NCI-H2029 (cell line): Measurements from ENCODE around the gene R3HDM4.
"Not testable (repeated sequence)": the region's sequence is repeated elsewhere in the genome, so short reads cannot be mapped to it uniquely, and the experiment has no call there.

Experiments used
- DNase-seq: peaks from one replicate; lab custom pipeline; 2025; lab: John Stamatoyannopoulos, UW

The R3HDM4 gene

DNA sequence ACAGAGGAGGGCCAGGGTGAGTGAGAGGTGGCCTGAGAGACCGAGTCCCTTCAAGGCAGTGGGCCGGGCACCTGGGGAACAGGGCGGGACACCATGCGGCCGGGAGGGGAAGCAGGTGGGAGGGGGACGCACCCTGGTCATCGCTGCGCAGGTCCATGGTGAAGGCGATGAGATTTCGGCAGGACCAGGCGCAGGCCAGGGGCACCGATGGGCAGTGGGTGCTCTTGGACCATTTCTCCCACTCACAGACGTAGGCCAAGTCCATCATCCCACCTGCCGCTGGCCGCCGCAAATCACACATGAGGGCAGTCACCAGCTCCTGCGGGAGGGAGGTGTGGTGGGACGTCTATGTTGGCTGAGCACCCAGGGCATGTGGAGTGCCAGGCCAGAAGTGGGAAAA, 22.2 kb downstream of the R3HDM4 start:
- no peak for DNase-seq

DNA sequence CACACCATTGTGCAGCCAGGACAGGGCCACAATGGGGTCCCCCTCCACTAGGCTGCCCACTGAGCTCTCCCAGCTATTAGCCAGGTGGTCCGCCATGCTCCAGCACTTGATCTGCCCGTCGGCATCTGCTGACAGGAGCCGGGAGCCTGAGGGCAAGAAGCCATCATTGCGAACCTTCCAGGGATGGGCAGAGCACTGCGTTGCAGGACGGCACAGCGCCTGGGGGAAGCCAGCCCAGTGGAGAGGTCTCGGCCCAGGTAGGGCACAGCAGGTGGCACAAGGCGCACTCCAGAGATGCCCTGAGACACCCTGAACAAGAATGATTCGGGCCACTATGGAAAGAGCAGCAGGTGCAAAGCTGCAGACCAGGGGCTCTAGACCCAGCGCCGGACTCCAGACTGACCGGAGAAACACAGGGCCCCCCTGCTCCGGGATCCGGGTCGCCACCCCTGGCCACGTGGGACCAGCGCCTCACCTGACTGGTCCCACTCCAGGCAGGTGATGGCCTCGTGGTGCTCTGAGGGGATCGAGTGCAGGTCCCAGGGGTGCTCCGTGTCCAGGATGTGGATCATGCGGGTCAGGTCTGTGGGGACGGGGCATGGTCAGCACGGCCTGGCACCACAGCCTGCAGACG, 23.2 kb downstream of the R3HDM4 start:
- DNase-seq = no peak

DNA sequence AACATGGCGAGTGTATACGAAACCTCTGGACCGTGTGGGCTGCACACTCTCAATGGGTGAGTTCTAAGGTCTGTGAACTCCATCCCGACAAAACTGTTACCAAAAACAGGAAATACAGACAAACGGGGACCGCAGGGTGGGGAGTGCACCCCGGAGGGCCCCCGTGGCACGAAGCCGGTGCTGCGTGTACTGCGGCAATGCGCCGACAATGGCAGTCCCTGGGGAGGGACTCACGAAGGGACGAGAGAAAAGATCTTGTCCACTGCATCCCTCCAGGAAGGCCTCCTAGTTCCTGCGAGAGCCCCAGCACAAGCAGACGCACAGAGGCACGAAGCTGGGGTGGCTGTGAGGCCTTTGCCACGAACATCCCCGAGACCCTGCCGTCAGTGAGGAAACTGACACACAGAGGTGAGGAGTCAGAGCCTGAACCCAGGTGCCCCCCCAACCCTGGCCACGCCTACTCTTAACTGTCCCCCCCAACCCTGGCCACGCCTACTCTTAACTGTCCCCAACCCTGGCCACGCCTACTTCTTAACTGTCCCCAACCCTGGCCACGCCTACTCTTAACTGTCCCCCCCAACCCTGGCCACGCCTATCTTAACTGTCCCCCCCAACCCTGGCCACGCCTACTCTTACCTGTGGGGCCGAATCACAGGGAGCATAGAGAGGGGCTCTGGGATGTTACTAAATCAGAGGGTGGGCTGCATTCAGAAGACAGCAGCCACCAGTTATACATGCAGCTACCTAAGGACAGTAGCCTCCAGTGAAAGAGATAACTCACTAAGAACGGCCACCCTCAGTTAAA, 24.2 kb downstream of the R3HDM4 start:
- no peak for DNase-seq

DNA sequence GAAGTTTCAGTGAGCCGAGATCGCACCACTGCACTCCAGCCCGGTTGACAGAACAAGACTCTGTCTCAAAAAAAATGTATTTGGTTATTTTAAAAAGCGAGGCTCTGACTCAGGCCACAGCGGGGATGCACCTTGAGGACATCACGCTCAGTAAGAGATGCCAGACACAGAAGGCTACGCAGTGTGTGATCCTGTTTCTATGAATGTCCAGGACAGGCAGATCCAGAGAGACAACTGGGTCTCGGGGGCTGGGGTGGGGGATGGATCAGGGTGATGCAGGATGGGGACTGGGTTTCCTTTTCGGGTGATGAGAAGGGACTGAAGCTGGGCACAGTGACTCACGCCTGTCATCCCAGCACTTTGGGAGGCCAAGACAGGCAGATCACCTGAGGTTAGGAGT, 25.4 kb downstream of the R3HDM4 start:
- DNase-seq = no peak

DNA sequence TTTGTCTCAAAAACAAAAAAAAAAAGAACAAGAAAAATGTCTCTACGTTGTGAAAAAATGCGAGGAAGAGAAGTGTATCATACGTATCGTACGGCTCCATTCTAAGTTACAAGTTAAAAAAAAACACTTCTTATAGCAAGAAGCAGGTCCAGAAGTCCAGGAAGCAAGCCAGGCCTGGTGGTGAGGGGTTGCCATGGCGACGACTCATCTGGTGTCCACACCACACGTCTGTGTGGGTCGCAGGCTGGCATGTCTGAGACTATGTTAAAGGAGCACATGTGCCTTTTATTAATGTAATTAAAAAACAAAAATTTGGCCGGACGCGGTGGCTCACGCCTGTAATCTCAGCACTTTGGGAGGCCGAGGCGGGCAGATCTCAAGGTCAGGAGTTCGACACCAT, 25.9 kb downstream of the R3HDM4 start:
- DNase-seq = no peak

DNA sequence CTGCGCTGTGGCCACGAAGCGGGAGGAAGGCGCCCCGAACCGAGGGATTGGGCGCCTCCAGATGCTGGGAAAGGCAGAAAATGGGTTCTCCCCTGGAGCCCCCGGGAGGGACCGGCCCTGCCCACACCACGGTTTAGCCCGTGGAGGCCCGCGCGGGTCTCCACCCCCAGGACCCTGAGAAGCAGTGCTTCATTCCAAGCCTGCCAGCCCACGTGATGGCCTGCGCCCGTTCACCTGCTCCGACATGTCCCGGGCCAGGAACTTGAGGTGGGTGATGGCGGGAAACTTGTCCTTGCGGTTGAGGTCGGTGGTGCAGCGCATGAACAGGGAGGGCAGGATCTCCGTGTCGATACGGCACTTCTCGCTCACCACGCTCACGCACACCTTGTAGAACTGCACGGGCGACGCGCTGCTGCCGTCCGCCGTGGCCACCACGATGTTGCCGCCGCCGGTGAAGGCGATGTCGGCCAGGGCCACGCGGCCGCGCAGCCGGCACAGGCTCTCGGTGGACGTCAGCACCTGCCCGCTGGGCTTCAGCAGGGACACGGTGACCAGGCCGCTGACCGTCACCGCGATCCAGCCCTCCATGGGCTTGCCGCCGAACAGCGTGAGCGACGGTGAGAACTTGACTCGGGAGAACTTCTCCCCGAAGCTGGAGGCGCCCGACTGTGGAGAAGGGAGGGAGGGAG, 27.3 kb downstream of the R3HDM4 start:
- DNase-seq = no peak

DNA sequence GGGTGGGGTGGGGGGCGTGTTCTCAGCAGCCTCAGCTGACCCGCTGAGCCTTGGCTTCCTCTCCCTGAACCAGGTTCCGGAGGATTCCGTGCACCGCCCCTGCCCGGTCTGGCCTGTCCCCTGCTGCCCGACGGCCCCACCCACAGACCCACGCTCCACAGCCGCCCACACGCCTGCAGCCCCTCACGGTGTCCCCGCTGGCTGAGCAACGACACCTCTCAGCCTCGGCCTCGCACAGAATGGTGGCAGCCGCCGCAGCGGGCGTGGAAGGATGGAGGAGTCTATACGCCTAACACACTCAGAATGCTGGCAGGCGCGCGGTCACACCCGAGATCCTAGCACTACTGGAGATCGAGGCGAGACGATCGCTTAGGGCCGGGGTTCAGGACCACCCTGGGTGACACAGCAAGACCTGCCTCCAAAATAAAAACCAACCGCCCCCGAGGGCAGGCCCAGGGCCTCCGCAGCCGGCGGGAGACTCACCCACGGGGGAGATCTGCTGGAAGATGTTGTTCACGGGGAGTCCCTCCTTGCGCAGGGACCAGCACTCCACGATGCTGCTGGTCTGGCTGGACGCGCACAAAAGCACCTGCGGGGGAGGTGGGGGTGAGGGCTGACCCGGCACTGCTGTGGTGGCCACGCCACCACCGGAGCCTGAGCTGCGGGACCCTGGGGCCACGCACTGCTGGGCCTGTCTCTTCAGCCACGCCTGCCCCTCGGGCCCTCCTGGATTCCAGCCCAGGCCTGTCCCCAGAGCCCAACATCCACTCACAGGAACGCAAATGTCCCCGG, 28.4 kb downstream of the R3HDM4 start:
- DNase-seq = no peak

DNA sequence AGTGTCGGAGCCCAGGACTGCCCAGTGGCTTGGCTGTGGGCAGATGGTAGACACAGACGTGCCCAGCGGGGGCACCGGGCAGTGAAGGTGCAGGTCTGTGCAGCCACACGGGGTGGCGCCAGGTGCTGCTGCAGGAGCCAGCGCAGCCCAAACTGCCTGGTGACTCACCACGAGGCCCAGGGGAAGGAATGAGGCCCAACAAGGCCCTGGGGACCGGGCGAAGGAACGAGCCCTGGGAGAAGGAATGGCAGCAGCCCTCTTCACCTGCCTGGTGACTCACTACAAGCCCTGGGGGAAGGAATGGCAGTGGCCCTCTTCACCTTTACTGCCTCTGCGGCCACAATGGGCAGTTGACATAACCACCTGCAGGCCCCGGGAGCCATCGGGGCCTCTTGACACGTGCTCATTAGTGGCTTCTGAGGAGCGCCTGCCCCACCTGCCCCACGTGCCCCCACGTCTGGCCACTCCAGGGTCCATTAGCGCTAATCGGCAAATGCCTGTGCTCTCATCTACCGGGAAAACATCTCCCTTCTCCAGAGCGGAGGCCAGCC, 29.3 kb downstream of the R3HDM4 start:
- DNase-seq = no peak

DNA sequence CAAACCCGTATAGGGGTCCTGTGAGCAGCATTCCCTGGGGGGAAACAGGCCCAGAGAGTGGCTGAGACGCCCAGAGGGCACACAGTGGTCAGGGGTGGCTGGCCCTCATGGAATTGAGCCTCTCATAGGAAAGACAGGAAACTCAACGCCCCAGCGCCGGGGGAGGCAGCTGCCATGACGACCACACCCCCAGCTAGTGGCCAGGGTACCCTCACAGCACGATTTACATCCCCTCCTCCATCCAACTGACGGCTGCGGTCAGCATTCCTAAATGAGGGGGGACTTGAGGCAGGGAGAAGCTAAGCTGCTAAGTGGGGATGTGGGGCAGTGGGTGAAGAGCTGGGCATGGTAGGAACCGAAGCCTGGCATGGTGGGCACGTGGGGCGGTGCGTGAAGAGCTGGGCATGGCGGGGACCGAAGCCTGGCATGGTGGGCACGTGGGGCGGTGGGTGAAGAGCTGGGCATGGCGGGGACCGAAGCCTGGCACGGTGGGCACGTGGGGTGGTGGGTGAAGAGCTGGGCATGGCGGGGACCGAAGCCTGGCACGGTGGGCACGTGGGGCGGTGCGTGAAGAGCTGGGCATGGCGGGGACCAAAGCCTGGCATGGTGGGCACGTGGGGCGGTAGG, 30.0 kb downstream of the R3HDM4 start:
- DNase-seq = no peak

DNA sequence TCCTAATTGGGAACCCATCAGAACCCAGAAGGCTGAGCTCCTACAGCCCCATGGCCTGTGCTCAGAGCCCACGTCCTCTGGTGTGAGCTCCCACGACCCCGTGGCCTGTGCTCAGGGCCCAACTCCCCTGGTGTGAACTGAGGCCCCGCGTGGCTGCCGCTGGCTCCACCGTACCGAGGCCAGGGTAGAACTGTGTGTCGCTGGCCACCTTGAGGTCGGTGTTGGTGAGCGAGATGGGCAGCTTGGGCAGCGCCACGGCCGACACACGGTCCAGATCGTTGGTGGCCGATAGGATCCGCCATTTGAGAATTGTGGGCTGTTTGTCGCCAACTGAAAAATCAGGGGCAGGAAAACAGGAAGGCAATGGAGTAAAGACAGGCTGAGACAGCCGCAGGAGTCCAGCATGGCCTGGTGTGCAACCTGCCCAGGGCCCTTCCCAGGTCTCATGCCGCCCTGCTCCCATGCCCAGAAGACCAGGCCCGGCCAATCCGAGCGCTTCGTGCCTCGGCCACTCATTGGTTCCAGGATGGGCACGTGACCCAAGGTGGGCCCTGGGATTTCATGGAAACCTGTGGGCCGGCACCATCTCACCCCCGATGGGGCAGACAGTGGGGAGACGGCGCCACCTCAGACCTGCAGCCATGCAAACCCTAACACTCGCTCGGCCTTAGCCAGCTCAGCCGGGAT, 31.5 kb downstream of the R3HDM4 start:
- DNase-seq = no peak

DNA sequence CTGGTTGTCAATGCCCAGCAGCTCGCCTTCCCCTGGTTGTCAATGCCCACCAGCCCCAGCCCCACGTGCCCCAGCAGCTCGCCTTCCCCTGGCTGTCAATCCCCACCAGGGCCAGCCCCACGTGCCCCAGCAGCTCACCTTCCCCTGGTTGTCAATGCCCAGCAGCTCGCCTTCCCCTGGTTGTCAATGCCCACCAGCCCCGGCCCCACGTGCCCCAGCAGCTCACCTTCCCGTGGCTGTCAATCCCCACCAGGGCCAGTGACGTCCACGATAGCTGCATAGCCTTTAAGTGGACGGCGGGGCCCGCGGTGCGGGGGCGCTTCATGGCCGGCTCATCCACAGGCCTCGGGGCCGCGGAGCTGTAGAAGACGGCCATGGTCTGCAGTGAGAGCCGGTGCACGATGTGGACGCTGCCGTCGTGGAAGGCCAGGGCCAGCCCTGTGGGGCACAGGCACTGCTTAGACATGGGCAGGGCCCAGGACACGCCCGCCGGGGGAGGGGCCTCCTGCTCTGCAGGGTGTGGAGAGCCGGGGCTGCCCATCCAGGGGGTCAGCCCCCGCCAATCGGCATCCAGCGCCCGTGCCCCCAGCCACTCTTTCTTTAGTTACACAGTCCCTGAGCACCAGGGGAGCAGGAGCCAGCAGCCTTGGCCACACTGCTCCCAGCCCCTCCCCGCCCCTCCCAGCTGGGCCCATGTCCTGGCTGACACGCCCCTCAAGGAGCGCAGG, 33.1 kb downstream of the R3HDM4 start:
- no peak for DNase-seq

DNA sequence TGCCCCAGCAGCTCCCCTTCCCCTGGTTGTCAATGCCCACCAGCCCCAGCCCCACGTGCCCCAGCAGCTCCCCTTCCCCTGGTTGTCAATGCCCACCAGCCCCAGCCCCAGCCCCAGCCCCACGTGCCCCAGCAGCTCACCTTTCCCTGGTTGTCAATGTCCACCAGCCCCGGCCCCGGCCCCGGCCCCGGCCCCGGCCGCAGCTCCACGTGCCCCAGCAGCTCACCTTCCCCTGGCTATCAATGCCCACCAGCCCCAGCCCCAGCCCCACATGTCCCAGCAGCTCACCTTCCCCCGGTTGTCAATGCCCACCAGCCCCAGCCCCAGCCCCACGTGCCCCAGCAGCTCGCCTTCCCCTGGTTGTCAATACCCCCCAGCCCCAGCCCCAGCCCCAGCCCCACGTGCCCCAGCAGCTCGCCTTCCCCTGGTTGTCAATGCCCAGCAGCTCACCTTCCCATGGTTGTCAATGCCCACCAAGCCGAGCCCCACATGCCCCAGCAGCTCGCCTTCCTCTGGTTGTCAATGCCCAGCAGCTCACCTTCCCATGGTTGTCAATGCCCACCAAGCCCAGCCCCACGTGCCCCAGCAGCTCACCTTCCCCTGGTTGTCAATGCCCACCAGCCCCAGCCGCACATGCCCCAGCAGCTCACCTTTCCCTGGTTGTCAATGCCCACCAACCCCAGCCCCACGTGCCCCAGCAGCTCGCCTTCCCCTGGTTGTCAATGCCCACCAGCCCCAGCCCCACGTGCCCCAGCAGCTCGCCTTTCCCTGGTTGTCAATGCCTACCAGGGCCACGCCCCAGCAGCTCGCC, 34.1 kb downstream of the R3HDM4 start:
- not testable (repeated sequence) for DNase-seq

DNA sequence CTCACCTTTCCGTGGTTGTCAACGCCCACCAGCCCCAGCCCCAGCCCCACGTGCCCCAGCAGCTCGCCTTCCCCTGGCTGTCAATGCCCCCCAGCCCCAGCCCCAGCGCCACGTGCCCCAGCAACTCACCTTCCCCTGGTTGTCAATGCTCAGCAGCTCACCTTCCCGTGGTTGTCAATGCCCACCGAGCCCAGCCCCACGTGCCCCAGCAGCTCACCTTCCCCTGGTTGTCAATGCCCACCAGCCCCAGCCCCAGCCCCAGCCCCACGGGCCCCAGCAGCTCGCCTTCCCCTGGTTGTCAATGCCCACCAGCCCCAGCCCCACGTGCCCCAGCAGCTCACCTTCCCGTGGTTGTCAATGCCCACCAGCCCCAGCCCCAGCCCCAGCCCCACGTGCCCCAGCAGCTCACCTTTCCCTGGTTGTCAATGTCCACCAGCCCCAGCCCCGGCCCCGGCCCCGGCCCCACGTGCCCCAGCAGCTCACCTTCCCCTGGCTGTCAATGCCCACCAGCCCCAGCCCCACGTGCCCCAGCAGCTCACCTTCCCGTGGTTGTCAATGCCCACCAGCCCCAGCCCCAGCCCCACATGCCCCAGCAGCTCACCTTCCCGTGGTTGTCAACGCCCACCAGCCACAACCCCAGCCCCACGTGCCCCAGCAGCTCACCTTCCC, 34.9 kb downstream of the R3HDM4 start:
- DNase-seq = not testable (repeated sequence)

DNA sequence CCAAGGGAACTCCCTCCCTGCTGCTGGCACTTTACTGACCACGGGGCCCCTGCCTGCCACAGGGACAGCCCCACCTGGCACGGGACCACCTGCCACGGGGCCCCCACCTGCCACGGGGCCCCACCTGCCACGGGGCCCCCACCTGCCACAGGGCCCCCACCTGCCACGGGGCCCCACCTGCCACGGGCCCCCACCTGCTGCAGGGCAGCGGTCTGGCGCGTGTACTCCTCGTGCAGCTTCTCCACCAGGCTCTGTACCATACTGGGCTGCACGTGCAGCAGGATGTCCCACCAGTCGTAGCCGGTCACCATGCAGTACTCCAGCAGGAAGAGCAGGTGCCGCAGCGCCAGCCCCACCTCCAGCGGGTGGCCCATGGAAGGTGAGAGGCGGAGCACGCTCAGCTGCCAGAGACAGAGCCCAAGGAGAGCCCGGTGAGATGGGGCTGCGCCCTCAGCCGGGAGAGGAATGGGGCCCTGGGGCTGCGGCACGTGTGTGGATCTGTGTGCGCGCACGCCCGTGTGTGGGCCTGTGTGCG, 36.2 kb downstream of the R3HDM4 start:
- DNase-seq = no peak

DNA sequence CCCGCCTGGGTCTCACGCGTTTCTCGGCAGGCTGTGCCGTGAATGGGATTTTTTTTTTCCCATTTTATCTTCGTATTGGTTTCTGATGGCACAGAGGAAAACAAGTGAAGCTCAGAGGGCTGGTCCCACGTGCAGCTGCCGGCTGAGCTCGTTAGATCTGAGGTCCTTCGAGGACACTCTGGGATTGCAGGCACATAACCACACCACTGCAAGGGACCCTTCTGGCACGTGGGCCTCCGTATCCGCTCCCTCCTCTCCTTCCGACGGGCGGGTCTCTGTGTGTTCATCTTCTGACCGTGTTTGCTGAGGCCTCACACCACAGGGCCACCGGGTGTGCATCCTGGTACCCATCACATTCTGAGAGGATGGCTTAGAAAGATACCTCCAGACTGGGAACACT, 36.9 kb downstream of the R3HDM4 start:
- no peak for DNase-seq

DNA sequence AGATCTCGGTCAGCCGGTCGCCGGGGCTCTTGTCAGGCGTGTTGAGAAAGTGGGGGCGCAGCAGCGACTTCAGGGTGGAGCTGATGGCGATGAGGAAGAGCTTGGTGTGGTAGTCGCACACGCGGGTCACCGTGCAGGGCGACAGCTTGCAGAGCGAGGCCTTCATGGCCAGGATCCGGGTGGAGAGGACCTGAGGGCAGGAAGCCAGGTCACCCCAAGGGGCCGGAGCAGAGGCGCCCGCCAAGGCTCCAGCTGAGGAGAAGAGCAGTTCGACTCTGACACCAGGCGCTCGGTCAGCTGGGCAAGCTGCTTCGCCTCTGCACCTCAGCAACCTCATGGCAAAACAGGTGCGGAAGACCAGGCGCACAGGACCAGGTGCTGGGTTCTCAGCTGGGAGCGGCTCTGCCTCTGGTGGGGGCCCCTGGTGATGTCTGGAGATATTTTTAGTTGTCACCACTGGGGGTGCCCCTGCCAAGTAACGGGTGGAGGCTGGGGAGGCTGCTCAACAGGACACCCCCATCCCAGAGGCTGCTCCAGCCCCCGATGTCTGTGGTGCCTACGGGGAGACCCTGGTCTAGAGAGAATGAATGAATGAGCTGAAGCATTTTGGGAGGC, 37.6 kb downstream of the R3HDM4 start:
- DNase-seq = no peak

DNA sequence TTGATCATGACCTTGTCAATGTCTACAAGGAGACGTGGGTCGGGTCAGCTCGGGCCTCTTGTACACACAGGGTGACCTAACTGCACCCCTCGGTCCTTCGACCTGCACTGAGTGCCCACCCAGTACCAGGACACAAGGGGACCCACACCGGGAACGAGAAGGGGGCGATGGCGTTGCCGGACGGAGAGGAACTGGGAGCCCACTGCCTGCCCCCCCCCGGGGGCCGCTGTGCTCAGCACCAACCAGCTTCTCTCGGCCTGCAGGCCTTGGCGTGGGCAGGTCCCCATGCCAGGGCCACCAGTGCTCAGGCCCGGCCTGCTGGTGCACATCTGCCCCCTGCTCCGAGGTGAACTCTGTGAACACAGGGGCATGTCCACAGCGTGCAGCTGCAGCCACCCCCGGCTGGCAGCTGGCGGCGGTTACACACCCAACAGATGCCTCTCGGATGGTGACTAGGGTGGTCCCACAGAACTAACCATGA, 39.4 kb downstream of the R3HDM4 start:
- DNase-seq = no peak

DNA sequence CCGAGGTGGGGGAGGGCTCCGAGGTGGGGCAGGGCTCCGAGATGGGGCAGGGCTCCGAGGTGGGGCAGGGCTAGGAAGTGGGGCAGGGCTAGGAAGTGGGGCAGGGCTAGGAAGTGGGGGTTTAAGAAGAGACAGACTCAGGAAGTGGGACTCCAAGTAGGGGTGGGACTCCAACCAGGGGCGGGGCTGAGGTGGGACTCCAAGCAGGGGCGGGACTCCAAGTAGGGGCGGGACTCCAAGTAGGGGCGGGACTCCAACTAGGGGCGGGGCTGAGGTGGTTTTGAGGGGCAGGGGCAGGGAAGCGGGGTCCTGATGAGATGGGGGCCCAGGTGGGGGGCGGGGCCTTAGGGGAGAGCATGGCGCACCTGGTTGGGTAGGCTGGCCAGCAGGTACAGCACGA, 39.9 kb downstream of the R3HDM4 start:
- DNase-seq = peak; percentile 25
